GM12865 (cell line): ENCODE results near the gene NRXN2.

ENCODE experiments used
- DNase-seq: peaks from one replicate; pipeline ENCODE4 v3.0.0; 2010; ENCODE audit warnings: low read depth
- H3K4me3 ChIP-seq: 2 replicates; pipeline ENCODE4 v1.5.1; 2011; ENCODE audit warnings: mild to moderate bottlenecking, low read depth, low read length, control low read depth
- CTCF ChIP-seq: IDR thresholded peaks from 2 replicates; pipeline ENCODE4 v1.5.1; 2011; ENCODE audit warnings: low read length, control low read depth, low read depth, inconsistent platforms; ENCODE audit not compliant: insufficient read depth; ENCODE audit errors: missing control alignments

Gene NRXN2

DNA sequence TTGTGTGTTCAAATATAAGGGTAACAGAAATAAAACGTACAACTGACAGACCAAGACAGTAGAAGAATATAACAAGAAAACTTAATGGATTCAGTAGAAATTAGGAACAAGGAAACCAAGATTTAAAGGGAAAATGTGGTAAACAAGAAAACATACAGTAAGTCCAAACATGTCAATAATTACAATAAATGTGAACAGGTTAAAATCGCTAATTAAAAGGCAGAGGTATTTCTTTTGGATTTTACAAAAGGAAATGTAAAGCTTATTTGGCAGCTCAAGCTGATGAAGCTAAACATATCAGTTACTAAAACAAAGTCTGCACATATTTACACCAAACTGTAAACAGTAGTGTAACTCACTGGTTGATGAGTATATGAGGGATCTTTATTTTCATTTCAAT lies 134.3 kb downstream of the NRXN2 start:
- no peak overlapping the region for H3K4me3 ChIP-seq
- TF ChIP-seq CTCF: no peak
- no peak for DNase-seq

DNA sequence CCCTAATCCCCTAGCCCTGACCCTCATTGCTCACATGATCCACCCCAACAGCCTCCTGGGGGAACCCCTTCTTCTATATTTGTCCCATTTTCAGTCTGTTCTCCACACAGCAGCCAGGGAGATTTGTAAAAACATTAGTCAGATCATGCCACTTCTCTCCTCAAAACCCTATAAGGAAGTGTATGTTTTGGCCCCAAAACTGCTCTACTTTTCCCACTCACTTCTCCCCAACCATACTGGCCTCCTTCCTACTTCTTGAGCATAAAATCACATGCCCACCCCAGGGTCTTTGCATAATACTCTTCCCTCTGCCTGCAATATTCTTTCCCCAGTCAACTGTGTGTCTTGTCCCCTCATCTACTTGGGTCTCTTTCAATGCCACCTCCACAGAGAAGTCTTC lies 136.6 kb downstream of the NRXN2 start:
- DNase-seq: no peak
- H3K4me3 ChIP-seq: no peak overlapping the region
- TF ChIP-seq CTCF: no peak

DNA sequence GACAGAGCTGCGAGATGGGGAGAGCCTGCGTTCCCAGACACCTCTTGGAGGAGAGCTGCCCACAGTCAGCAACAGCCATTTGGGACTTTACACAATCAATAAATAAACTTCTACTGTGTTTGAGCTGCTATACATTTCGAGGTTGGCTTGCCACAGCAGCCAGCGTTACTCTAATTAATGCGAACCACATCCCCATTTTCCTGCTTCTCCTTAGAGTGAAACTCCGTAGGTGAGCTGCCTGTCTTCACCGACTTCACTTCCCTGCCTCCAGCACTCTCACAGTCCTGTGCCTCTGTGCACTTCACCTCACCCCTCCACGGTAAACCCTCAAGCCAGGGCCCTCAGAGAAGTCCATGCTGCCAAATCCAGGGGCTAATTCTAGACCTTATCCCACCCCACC lies 137.8 kb downstream of the NRXN2 start:
- H3K4me3 ChIP-seq: no peak overlapping the region
- TF ChIP-seq CTCF: no peak
- no peak for DNase-seq

GRCh38 chr11:64583296-64584262 lies 139.4 kb downstream of the NRXN2 start:
- no peak for TF ChIP-seq CTCF
- no peak overlapping the region for H3K4me3 ChIP-seq
- no peak for DNase-seq

GRCh38 chr11:64582885-64583284 lies 140.1 kb downstream of the NRXN2 start:
- DNase-seq: no peak
- no peak overlapping the region for H3K4me3 ChIP-seq
- no peak for TF ChIP-seq CTCF

- DNase-seq: no peak
- no peak for TF ChIP-seq CTCF
- H3K4me3 ChIP-seq: no peak overlapping the region
These were observed 141.9 kb downstream of the NRXN2 start for GRCh38 chr11:64581057-64581523.
